Activated effector memory CD4-positive, alpha-beta T cell treated with Interleukin-2 at 50 U/mL for 16 hours (primary cell): ENCODE results near the gene TBC1D16.
"Not testable (repeated sequence)": the region's sequence is repeated elsewhere in the genome, so short reads cannot be mapped to it uniquely, and the experiment has no call there.

Source experiments
- DNase-seq: peaks from one replicate; pipeline ENCODE4 v3.0.0-alpha.2; 2020

TBC1D16 gene

GRCh38 chr17:80002070-80002641, 33.5 kb downstream of the TBC1D16 start:
- DNase-seq, result no peak

- no peak for DNase-seq
Observed at GRCh38 chr17:80000981-80001775, 34.5 kb downstream of the TBC1D16 start.

GRCh38 chr17:80000136-80000535, 35.5 kb downstream of the TBC1D16 start:
- no peak for DNase-seq

- DNase-seq, result peak; percentile 70
Observed at GRCh38 chr17:79997011-79997660, 38.5 kb downstream of the TBC1D16 start.

- no peak for DNase-seq
Observed at GRCh38 chr17:79996291-79996690, 39.4 kb downstream of the TBC1D16 start.

- no peak for DNase-seq
Observed at GRCh38 chr17:79995696-79996095, 40.0 kb downstream of the TBC1D16 start.

- no peak for DNase-seq
Observed at GRCh38 chr17:79994602-79995001, 41.1 kb downstream of the TBC1D16 start.

- DNase-seq, result not testable (repeated sequence)
Observed at GRCh38 chr17:79994228-79994569, 41.5 kb downstream of the TBC1D16 start.

- no peak for DNase-seq
Observed at GRCh38 chr17:79993390-79994227, 42.1 kb downstream of the TBC1D16 start.

- DNase-seq, result no peak
Observed at GRCh38 chr17:79992649-79993389, 42.9 kb downstream of the TBC1D16 start.

DNA sequence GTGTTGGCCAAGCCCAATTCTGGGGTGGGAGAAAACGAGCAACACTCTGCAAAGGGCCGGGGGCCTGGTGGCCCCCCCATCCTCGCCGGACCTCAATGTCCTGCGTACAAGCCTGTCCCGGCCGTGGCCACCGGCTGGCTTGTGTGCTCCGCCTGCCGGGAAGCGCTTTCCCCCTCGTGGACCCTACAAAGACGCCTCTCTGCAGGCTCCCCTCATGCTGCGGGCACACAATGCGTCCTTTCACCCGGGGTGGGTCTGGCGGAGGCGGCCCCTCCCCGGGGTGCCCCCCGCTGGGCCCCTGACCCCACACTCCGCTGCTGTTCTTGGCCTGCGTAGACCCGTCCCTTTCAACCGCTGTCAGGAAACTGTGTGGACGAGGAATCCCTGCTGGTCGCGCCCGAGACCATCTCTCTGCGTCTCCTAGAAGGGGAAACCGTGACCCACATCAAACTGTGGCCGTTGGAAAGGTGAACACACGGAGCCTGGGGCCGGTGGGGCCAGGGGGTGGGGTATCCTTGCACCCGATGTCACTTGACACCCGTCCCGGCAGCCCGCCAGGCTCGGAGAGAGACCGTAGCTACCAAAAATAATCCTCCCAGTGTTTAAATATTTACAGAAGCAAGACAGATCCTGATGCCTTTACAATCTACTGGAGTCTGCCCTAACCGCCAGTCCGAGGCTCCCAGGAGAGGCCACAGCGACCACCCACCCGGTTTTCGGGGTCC, 43.6 kb downstream of the TBC1D16 start:
- no peak for DNase-seq

DNA sequence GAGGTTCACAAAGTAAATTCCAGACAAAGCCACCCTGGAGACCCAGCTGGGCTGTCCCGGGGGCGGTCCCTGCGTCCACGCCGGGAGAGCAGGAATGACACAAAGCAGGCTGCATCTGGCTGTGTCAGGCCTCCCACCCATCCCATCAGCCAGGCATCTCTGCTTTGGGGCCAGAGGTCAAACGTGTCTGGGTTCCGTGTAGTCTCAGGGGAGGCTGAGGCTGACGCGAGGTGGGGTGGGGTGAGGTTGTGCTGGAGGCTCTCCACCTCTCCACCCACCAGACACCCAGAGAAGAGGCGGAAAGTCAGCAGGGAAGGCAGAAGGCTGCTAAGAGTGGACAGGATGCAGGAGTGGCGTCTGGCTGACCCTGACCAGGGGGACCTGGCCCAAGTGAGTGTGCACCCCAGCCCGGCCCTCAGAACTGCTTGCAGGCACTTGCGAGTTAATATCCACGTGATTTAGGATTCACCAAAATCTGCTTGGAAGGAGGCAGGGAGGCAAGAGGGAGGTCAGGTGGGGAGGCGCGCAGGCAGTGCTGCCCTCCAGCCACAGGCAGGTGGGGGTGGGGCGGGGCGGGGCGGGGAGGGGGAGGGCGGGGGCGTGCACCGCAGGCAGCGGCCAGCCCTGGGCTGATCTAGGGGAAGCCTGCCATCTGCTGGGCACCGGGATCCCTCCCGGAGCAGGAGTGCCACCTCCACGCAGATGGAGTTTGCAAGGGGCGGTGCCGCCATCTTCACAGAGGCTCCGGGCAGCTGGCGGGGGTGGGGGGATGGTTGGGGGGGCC, 44.3 kb downstream of the TBC1D16 start:
- DNase-seq, result peak; percentile 80

GRCh38 chr17:79990704-79991103, 45.0 kb downstream of the TBC1D16 start:
- DNase-seq, result no peak

DNA sequence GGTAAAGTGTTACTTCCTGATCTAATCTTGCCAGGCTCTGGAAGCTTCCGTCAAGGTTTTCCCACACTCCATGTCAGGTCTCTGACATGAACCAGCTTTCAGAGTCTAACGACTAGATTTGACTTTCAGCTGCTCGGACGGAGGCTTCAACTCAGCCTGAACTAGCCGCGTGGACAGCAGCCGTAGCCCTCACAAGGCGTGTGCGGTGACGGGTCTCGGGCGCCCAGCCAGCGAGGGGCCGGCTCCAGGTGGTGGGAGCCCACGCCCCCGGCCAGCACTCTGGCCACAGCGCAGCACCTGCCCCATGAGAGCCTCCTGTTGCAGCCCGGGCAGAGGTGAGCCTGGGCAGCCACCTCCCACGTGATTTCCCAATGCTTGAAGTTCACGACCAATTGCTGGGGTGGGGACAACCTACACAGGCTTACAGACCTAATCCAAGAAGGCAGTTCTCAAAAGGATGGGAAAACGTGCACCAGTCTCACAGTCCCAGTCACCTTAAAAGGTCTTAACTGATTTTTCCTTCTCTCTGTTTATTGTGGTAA, 45.5 kb downstream of the TBC1D16 start:
- DNase-seq, result no peak

GRCh38 chr17:79989106-79989835, 46.4 kb downstream of the TBC1D16 start:
- no peak for DNase-seq

DNA sequence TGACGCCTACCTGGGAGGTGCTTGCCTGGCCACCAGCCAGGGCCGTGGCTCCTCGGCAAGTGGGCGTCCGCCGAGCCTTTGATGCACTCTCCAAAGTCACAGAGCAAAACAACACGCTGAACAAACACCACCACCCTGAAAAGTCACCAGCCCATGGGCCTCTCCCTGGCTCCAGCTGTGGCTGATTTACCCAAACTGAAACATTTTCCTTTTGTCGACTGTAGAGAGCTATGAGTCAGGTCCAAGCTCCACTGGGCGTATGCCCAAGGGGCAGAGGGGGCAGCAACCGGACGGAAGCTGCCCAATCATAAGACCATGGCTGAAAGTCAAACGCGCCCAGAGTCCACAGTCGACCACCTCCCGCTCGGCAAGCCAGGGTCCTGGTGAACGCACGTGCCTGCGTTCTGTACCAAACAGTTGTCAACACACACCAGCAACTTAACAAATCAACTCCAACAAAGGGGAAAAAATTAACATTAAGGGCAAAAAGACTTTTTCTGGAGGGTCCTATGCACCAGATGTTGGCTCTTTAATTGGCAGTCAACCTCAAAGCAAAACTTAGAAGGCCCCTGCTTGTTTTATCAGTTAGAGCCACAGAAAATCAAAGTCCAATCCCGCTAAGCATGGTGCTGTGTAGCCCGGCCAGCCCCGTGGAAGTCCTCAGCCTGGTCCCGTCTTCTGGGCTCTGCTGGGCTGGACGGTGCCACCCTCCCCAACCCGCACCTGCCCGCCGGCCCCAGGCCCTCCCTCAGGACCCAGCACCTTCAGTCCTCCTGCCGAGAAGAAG, 47.3 kb downstream of the TBC1D16 start:
- no peak for DNase-seq

DNA sequence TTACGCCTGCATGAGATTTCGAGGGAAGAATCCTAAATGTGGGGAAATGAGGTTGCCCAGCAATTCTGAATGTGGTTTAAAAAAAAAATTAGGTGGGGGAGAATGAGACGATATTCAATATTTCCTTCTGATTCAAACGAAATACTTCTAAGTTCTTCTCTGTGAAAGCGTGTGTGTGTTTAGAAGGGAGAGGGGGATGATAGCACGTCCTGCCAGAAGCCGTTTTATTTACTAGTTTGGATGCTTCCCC, 47.8 kb downstream of the TBC1D16 start:
- DNase-seq, result no peak

GRCh38 chr17:79987187-79987934, 48.3 kb downstream of the TBC1D16 start:
- no peak for DNase-seq
